HepG2 (cell line): Measurements from ENCODE around the gene CDC42EP5. TPM values are rescaled to one million over a fixed set of nuclear protein-coding genes. Genes with fewer than 3 reads are reported as not detected.
A peak's percentile ranks its signal among the peaks of the same experiment; 100 is the strongest.

ENCODE experiments used
- ATAC-seq: fragments of 200-7000 bp; cut with Tn5 transposase; 3 replicates; pipeline ENCODE4 v1.9.1; 2020; ENCODE audit warnings: mild to moderate bottlenecking, moderate library complexity
- BruUV-seq: library from RNA; stranded (reverse); fragments of 400-500 nt; replicated peaks from 2 replicates; lab custom pipeline; 2021; lab: Mats Ljungman, UMichigan
- CTCF ChIA-PET: fragments of 300-600 bp; formaldehyde crosslinking; extraction: SDS; loops from one replicate; lab custom pipeline; 2021; ENCODE audit warnings: low total read pairs, inconsistent platforms, low intra/inter-chr PET ratio; lab: Yijun Ruan, JAX
- POLR2A ChIA-PET: fragments of 350-600 bp; sonication (Branson Sonifier 250); formaldehyde crosslinking; loops from one replicate; lab custom pipeline; 2020; ENCODE audit warnings: antibody characterized with exemption, inconsistent platforms; lab: Yijun Ruan, JAX
- DNase-seq: peaks from one replicate; pipeline ENCODE4 v3.0.0-alpha.2; 2015; ENCODE audit warnings: low spot score
- FAIRE-seq: peaks from 3 replicates; lab custom pipeline; 2011; peaks lifted over from hg19 to GRCh38; lab: Jason Lieb, UNC
- H2AFZ ChIP-seq: one replicate; pipeline ENCODE4 v1.6.1; 2011; ENCODE audit warnings: low read length, inconsistent platforms
- H3K27ac ChIP-seq: fragments of 300-600 bp; 3 replicates; pipeline ENCODE4 v1.8.0; 2011; ENCODE audit warnings: mixed run types, mild to moderate bottlenecking, mixed read lengths, low read length, inconsistent platforms; ENCODE audit not compliant: insufficient read depth; ENCODE audit errors: extremely low read length
- H3K27me3 ChIP-seq, 2 experiments: fragments of 200-600 bp in 1 of 2; 2 replicates in 1 of 2; 3 replicates in 1 of 2; pipeline versions ENCODE4 v1.6.0 to v1.8.0; 2011; ENCODE audit warnings: low read length in 2 of 2, mild to moderate bottlenecking in 2 of 2, moderate library complexity in 2 of 2, inconsistent platforms in 1 of 2; ENCODE audit not compliant: insufficient read depth in 2 of 2, control insufficient read depth in 1 of 2
- H3K36me3 ChIP-seq, 2 experiments: fragments of 200-600 bp in 1 of 2; replicated peaks in 1 of 2; 2 replicates in 1 of 2; 3 replicates in 1 of 2; pipeline versions ENCODE4 v1.5.1 to v1.8.0; 2011; ENCODE audit warnings: low read length in 2 of 2, inconsistent platforms in 1 of 2; ENCODE audit not compliant: insufficient read depth in 2 of 2, control insufficient read depth in 1 of 2
- H3K4me1 ChIP-seq: 2 replicates; pipeline ENCODE4 v1.5.1; 2012; ENCODE audit warnings: low read length, inconsistent platforms; ENCODE audit not compliant: insufficient read depth
- H3K4me2 ChIP-seq: 2 replicates; pipeline ENCODE4 v1.6.0; 2011; ENCODE audit warnings: low read depth, low read length, inconsistent platforms
- H3K4me3 ChIP-seq, 3 experiments: fragments of 200-600 bp in 1 of 3; sonication (generic), shearing (Covaris generic) in 1 of 3; replicated peaks in 1 of 3; 2 replicates each; pipeline ENCODE4 v1.5.1; 2011 to 2016; ENCODE audit warnings: low read length in 3 of 3, inconsistent platforms in 2 of 3, low read depth in 2 of 3, mild to moderate bottlenecking in 2 of 3, control low read depth in 1 of 3, mixed read lengths in 1 of 3; ENCODE audit not compliant: insufficient read depth in 1 of 3
- H3K79me2 ChIP-seq: one replicate; pipeline ENCODE4 v1.6.1; 2011; ENCODE audit warnings: low read length, inconsistent platforms; ENCODE audit not compliant: insufficient read depth
- H3K9ac ChIP-seq: 2 replicates; pipeline ENCODE4 v1.6.0; 2011; ENCODE audit warnings: mild to moderate bottlenecking, low read depth, low read length, inconsistent platforms; ENCODE audit not compliant: insufficient read depth
- H3K9me3 ChIP-seq: 2 replicates; pipeline ENCODE4 v1.5.1; 2012; ENCODE audit warnings: mild to moderate bottlenecking, low read length
- H4K20me1 ChIP-seq: 2 replicates; pipeline ENCODE4 v1.6.0; 2011; ENCODE audit warnings: inconsistent platforms, mild to moderate bottlenecking, low read length, moderate library complexity; ENCODE audit not compliant: insufficient read depth
- GPN1 ChIP-seq: sonication (generic); formaldehyde crosslinking; IDR thresholded peaks from 2 replicates; pipeline ENCODE4 v1.5.1; 2020; ENCODE audit warnings: missing genetic modification reagents, borderline replicate concordance
- POLR2AphosphoS5 ChIP-seq: IDR thresholded peaks from 2 replicates; pipeline ENCODE4 v1.6.1; 2012; ENCODE audit warnings: low read depth, low read length
- SMAD9 ChIP-seq: sonication (generic); formaldehyde crosslinking; IDR thresholded peaks from 2 replicates; pipeline ENCODE4 v1.5.1; 2020; ENCODE audit warnings: mild to moderate bottlenecking, missing genetic modification reagents
- SSRP1 ChIP-seq: IDR thresholded peaks from 2 replicates; pipeline ENCODE4 v1.6.1; 2016; ENCODE audit warnings: control low read depth
- ZNF207 ChIP-seq: fragments of 450-650 bp; IDR thresholded peaks from 2 replicates; pipeline ENCODE4 v1.6.1; 2016; ENCODE audit warnings: antibody characterized with exemption, borderline replicate concordance
- ZNF768 ChIP-seq: sonication (generic); formaldehyde crosslinking; IDR thresholded peaks from 2 replicates; pipeline ENCODE4 v1.4.0; 2020; ENCODE audit warnings: missing genetic modification reagents
- WGBS: methylation state at CpG from one replicate; pipeline ENCODE4 v1.1.6; 2017; ENCODE audit warnings: low lambda C conversion rate; 5-methylcytosine and 5-hydroxymethylcytosine counted together
- in situ Hi-C: cut with HindIII; loops from 2 replicates; pipeline ENCODE4 v1.10.0; 2017; ENCODE audit warnings: low pct_unique_long_range_greater_than_20kb; ENCODE audit not compliant: extremely low pct_ligation_motif_present
- intact Hi-C: fragments of 100-400 bp; cut with micrococcal nuclease; formaldehyde crosslinking; loops from one replicate; pipeline ENCODE4 v1.10.0; 2022; ENCODE audit not compliant: unreplicated experiment
- polyA plus RNA-seq, 8 experiments: library from polyadenylated mRNA; depleted of rRNA in 3 of 8; stranded (reverse) in 7 of 8; unstranded in 1 of 8; fragments of >200 nt; fragmentation: Illumina TruSeq in 4 of 8; extraction: Trizol in 4 of 8; gene quantifications; 2 replicates each; pipeline versions ENCODE4 v1.2.1 to v1.2.3, GENCODE V29; 2011 to 2016; ENCODE audit warnings: low read depth in 4 of 8, missing spikeins in 1 of 8, mixed read lengths in 1 of 8; ENCODE audit not compliant: insufficient read depth in 1 of 8
- total RNA-seq, 5 experiments: library from RNA; depleted of rRNA; stranded (reverse); fragments of >200 nt; fragmentation: Illumina TruSeq; extraction: Trizol; gene quantifications; 2 replicates each; pipeline ENCODE4 v1.2.3, GENCODE V29; 2016; ENCODE audit warnings: low read depth in 1 of 5
- TF ChIP-seq, protein P1 (sequence below): sonication (generic); formaldehyde crosslinking; IDR thresholded peaks from 2 replicates; pipeline ENCODE4 v1.5.0; 2020; ENCODE audit warnings: mild to moderate bottlenecking, missing genetic modification reagents, borderline replicate concordance
- TF ChIP-seq, protein P2 (sequence below): sonication (generic); formaldehyde crosslinking; IDR thresholded peaks from 2 replicates; pipeline ENCODE4 v1.4.0; 2020; ENCODE audit warnings: missing genetic modification reagents

CDC42EP5 gene
- total and polyA plus RNA-seq, 2 of the 13 experiments (the other 11 are each of a cell fraction or from before 2014, with no cell fraction given), result 0.41 to 1.6 TPM

DNA sequence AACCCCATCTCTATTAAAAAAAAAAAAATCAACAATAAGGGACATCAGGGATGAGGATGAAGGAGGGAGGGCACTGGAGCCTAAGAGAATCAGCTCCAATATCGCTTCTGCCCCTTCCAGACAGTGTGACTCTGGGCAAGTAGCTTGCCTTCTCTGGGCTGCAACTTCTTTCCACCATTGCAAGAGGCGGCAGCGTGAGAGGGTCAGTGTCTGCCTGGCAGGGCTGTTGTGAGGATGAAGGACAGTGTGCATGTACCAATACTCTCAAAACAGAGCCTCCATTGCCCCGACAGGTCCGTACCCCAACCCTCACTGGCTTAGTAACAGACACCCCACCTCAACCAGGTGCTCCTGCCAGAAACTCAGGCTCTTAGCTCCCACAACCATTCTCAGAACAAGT lies 39.4 kb downstream of the CDC42EP5 start:
- CTCF ChIA-PET, result no interaction called here
- 97% methylated on average over 3 of the region's 5 CpGs for WGBS

DNA sequence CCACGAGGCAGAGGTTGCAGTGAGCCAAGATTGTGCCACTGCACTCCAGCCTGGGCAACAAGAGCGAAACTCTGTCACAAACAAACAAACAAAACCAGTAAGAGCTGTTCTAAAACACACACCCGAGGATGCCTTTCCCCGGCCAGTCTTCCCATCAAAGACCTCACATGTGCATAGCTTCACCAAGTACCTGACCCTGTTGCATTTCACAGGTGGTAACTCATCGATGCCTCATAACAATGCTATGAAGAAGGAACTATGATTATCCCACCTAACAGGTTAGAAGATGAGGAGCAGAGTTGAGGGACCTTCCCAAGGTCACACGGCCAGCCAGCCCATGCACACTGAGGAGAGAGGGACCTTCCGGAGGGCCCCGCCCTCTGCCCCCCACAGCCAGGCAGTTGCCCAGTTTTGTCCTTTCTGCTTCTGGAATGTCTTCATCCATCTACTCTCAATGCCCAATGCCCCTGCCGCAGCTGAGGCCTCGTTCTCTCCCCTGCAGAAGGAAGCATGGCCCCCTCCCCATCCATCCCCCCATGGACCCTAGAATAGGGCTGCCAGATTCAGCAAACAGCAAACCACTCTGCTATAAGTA lies 40.9 kb downstream of the CDC42EP5 start:
- TSS peak; percentile 24 for BruUV-seq
- no peak overlapping the region for H3K4me3 ChIP-seq
- no peaks in the 10 kb centered on the region for H3K79me2 ChIP-seq
- ChIA-PET CTCF (no interaction called here), POLR2A (interaction anchor here (3.9 kb wide), 1 partner anchor 12 kb away, joined by 41 read pairs; no protein-coding TSS in a partner anchor)
- H3K36me3 ChIP-seq, result no peaks in the 10 kb centered on the region
- H2AFZ ChIP-seq, result no peak overlapping the region
- H3K9me3 ChIP-seq, result no peaks in the 10 kb centered on the region
- no peak for ATAC-seq
- no peaks in the 10 kb centered on the region; a peak in 1 of 5 replicates for H3K27me3 ChIP-seq
- no peak for FAIRE-seq
- no peak overlapping the region for H3K4me2 ChIP-seq
- no peaks in the 10 kb centered on the region for H3K4me1 ChIP-seq
- no peaks in the 10 kb centered on the region for H4K20me1 ChIP-seq
- intact Hi-C loops (no loop called here), in situ Hi-C loops (no loop called here)
- DNase-seq, result no peak
- TF ChIP-seq POLR2AphosphoS5, result peak; percentile 13; the same call in 1 of the 2 replicates
- TF ChIP-seq, protein P1, sequence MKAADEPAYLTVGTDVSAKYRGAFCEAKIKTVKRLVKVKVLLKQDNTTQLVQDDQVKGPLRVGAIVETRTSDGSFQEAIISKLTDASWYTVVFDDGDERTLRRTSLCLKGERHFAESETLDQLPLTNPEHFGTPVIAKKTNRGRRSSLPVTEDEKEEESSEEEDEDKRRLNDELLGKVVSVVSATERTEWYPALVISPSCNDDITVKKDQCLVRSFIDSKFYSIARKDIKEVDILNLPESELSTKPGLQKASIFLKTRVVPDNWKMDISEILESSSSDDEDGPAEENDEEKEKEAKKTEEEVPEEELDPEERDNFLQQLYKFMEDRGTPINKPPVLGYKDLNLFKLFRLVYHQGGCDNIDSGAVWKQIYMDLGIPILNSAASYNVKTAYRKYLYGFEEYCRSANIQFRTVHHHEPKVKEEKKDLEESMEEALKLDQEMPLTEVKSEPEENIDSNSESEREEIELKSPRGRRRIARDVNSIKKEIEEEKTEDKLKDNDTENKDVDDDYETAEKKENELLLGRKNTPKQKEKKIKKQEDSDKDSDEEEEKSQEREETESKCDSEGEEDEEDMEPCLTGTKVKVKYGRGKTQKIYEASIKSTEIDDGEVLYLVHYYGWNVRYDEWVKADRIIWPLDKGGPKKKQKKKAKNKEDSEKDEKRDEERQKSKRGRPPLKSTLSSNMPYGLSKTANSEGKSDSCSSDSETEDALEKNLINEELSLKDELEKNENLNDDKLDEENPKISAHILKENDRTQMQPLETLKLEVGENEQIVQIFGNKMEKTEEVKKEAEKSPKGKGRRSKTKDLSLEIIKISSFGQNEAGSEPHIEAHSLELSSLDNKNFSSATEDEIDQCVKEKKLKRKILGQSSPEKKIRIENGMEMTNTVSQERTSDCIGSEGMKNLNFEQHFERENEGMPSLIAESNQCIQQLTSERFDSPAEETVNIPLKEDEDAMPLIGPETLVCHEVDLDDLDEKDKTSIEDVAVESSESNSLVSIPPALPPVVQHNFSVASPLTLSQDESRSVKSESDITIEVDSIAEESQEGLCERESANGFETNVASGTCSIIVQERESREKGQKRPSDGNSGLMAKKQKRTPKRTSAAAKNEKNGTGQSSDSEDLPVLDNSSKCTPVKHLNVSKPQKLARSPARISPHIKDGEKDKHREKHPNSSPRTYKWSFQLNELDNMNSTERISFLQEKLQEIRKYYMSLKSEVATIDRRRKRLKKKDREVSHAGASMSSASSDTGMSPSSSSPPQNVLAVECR (CRISPR knock-in tag), result no peak
- H3K9ac ChIP-seq, result no peak overlapping the region
- no peak overlapping the region for H3K27ac ChIP-seq
- WGBS, result 92% methylated on average over 8 of the region's 10 CpGs

More for the DNA sequence above, 39.4 kb downstream of the CDC42EP5 start:
- Histone ChIP-seq H3K36me3 (no peaks in the 10 kb centered on the region), H3K4me3 (no peak overlapping the region), H3K27ac (no peak overlapping the region), H4K20me1 (no peaks in the 10 kb centered on the region), H3K27me3 (no peaks in the 10 kb centered on the region; a peak in 1 of 5 replicates), H3K4me1 (no peaks in the 10 kb centered on the region), H2AFZ (no peak overlapping the region), H3K4me2 (no peak overlapping the region), H3K9me3 (no peaks in the 10 kb centered on the region), H3K9ac (no peak overlapping the region), H3K79me2 (no peaks in the 10 kb centered on the region)
- BruUV-seq, result no TSS peak
- no peak for ATAC-seq
- no peak for FAIRE-seq
- intact Hi-C loops, result no loop called here
- POLR2A ChIA-PET, result interaction anchor here (1.7 to 1.8 kb wide), 2 partner anchors 13 to 15 kb away, joined by 6 to 7 read pairs; partner anchors contain the start of gene LENG8
- in situ Hi-C loops, result no loop called here
- TF ChIP-seq ZNF207, result no peak
- TF ChIP-seq SMAD9, result no peak
- TF ChIP-seq SSRP1 (CRISPR knock-in tag), result peak; percentile 16; the same call in 1 of the 2 replicates
- peak; percentile 65 for TF ChIP-seq ZNF768
- no peak for TF ChIP-seq GPN1 (CRISPR knock-in tag)
- TF ChIP-seq, protein P2, sequence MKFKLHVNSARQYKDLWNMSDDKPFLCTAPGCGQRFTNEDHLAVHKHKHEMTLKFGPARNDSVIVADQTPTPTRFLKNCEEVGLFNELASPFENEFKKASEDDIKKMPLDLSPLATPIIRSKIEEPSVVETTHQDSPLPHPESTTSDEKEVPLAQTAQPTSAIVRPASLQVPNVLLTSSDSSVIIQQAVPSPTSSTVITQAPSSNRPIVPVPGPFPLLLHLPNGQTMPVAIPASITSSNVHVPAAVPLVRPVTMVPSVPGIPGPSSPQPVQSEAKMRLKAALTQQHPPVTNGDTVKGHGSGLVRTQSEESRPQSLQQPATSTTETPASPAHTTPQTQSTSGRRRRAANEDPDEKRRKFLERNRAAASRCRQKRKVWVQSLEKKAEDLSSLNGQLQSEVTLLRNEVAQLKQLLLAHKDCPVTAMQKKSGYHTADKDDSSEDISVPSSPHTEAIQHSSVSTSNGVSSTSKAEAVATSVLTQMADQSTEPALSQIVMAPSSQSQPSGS (CRISPR knock-in tag), result no peak
- no peak for DNase-seq
